Fibroblast of mammary gland (primary cell): ENCODE measurements around the gene ICAM2.

Experiments used
- DNase-seq: peaks from one replicate; pipeline ENCODE4 v3.0.0-alpha.2; 2010; ENCODE audit warnings: low read depth
- H3K4me3 ChIP-seq: 2 replicates; pipeline ENCODE4 v1.5.1; 2011; ENCODE audit warnings: low read depth, mild to moderate bottlenecking, low read length, moderate library complexity; ENCODE audit not compliant: control insufficient read depth
- TF ChIP-seq, protein P1 (sequence below): conservative IDR thresholded peaks from 2 replicates; pipeline ENCODE4 v1.5.1; 2011; ENCODE audit warnings: low read depth, low read length, inconsistent platforms; ENCODE audit not compliant: control insufficient read depth, insufficient read depth

The ICAM2 gene

GRCh38 chr17:63966646-63967264, 53.7 kb downstream of the ICAM2 start:
- TF ChIP-seq, protein P1, sequence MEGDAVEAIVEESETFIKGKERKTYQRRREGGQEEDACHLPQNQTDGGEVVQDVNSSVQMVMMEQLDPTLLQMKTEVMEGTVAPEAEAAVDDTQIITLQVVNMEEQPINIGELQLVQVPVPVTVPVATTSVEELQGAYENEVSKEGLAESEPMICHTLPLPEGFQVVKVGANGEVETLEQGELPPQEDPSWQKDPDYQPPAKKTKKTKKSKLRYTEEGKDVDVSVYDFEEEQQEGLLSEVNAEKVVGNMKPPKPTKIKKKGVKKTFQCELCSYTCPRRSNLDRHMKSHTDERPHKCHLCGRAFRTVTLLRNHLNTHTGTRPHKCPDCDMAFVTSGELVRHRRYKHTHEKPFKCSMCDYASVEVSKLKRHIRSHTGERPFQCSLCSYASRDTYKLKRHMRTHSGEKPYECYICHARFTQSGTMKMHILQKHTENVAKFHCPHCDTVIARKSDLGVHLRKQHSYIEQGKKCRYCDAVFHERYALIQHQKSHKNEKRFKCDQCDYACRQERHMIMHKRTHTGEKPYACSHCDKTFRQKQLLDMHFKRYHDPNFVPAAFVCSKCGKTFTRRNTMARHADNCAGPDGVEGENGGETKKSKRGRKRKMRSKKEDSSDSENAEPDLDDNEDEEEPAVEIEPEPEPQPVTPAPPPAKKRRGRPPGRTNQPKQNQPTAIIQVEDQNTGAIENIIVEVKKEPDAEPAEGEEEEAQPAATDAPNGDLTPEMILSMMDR, result no peak
- no peak overlapping the region for H3K4me3 ChIP-seq
- no peak for DNase-seq

DNA sequence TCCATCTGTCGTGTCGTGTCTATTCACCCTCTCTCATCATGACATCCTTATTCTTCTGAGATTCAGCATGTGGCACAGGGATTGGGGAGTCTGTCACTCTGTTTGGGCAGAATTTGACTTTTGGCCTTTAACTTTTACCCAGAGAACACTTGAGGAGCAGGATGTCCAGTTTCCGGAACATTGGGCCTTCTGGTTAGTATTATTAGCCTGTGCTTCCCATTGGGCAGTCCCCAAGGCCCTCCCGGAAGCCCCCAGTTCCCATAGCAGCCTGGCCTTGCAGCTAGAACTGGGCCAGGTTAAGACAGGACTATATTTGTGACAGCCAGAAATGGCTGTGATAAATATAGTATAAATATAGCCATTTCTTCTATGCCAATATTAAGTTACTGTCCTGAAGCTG, 57.3 kb downstream of the ICAM2 start:
- no peak overlapping the region for H3K4me3 ChIP-seq
- no peak for DNase-seq
- TF ChIP-seq, protein P1, result no peak

DNA sequence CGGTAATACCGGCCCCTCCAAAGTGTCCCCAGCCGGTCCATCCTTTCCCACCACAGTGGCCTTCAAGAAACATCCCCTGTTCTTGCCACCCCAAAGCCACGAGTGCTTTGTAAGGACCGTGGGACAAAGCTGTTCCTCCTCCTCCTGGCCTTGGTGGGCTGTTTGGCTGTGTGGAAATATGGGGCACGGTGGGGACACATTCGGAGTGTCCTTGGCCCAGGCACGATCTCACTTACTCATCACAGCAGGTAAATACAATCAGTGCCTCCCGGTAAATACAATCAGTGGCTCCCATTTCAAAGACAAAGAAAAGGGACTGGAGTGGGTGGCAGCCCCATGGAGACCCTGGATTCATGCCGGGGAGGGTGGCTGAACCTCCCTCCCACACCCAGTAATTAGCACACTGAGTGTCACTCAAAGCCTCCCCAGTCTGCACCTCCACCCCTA, 58.1 kb downstream of the ICAM2 start:
- TF ChIP-seq, protein P1, result no peak
- no peak for DNase-seq
- H3K4me3 ChIP-seq, result no peak overlapping the region

- TF ChIP-seq, protein P1, result no peak
- peak overlapping the region; percentile 1 for H3K4me3 ChIP-seq
- peak; percentile 78 for DNase-seq
These were observed 58.8 kb downstream of the ICAM2 start for GRCh38 chr17:63961355-63962212.

DNA sequence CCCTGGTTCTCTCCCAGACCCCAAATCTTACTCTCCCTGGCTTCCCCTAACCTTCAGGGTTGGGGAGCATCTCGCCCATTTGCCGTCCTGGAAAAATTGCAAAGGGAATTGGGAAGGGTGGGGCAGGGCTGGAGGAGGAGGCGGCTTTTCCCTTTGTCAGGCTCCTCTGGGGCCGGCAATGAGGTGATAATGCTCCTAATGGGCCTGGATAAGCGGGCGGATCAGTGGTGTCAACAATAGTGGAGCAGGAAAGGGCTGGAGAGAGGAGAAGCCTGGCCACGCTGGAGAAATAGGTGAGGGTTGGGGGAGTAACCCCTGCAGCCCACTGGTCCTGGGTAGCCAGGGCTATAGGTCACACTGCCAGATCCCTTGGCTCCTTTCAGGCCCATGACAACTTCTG, 60.0 kb downstream of the ICAM2 start:
- H3K4me3 ChIP-seq, result no peak overlapping the region
- TF ChIP-seq, protein P1, result no peak
- DNase-seq, result no peak

DNA sequence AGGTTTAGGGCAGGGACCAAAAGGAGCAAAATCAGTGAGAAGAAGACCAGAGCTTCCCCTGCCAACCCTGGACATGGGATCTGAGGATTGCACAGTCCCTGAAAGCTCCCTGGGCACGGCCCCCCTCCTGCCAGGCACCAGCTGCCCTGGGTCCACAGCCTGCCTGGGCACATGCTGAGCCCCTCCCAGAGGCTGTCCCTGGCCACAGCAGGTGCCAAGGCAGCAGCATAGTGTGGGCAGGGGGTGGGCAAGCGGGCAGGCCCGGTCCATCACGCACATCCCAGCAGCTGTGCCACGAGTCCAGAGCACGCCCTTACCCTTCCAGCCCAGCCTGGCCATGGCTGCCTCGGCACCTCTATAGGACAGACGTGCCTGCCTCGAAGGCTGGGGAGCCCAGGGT, 60.4 kb downstream of the ICAM2 start:
- no peak overlapping the region for H3K4me3 ChIP-seq
- TF ChIP-seq, protein P1, result no peak
- DNase-seq, result no peak
